Motor neuron (in vitro differentiated cells): ENCODE data around the gene PUS10. TPM values are rescaled to one million over a fixed set of nuclear protein-coding genes. Genes with fewer than 3 reads are reported as not detected.

Source experiments
- ATAC-seq, 8 experiments: fragments of 200-7000 bp; cut with Tn5 transposase; replicated peaks in 6 of 8; 2 replicates each; pipeline ENCODE4 v1.8.0; 2021; ENCODE audit warnings: mild to moderate bottlenecking in 8 of 8, moderate library complexity in 8 of 8
- H3K27ac ChIP-seq, 2 donors: fragments of 250-450 bp; sonication (Bioruptor Pico); 2 replicates each; pipeline ENCODE4 v1.9.0; 2021; ENCODE audit warnings: antibody characterized with exemption in 2 of 2, mild to moderate bottlenecking in 2 of 2, moderate library complexity in 1 of 2
- H3K4me1 ChIP-seq, 2 donors: fragments of 250-450 bp; sonication (Bioruptor Pico); replicated peaks in 1 of 2; 2 replicates each; pipeline ENCODE4 v1.6.1; 2021; ENCODE audit warnings: antibody characterized with exemption in 2 of 2, mild to moderate bottlenecking in 2 of 2, moderate library complexity in 1 of 2
- H3K4me3 ChIP-seq, 5 donors: fragments of 250-450 bp; sonication (Bioruptor Pico); 2 replicates each; pipeline ENCODE4 v1.9.0; 2021; ENCODE audit warnings: antibody characterized with exemption in 5 of 5, mild to moderate bottlenecking in 5 of 5, moderate library complexity in 4 of 5
- WGBS, 10 experiments: fragments of 450-650 bp; shearing (Covaris generic); methylation state at CpG; one replicate each; pipeline ENCODE4 v1.0.0; 2022; 5-methylcytosine and 5-hydroxymethylcytosine counted together
- in situ Hi-C, 9 experiments: fragments of 400-800 bp; cut with MboI; loops; one replicate each; pipeline ENCODE4 v1.15.0; 2021; ENCODE audit warnings: low sequenced_read_pairs in 9 of 9, low pct_unique_long_range_greater_than_20kb in 2 of 9; ENCODE audit not compliant: unreplicated experiment in 9 of 9
- total RNA-seq, 8 experiments: library from RNA; unstranded; fragments of 300-600 nt; gene quantifications; 2 replicates each; pipeline versions ENCODE4 v1.2.3 to v1.2.4, GENCODE V29; 2022

PUS10 gene
- total RNA-seq, 8 experiments from 2014 or later: 5.3 to 17.4 (median 8.8) TPM

- H3K27ac ChIP-seq: no peak overlapping the region
- no peaks in the 10 kb centered on the region for H3K4me1 ChIP-seq
- H3K4me3 ChIP-seq: no peak overlapping the region
- ATAC-seq: no peak
- in situ Hi-C loops: loop anchor here in 6 of 9 experiments (25.0 kb wide), 3 partner anchors 167 to 267 kb away; no protein-coding TSS in a partner anchor
- WGBS, 10 experiments: 50 to 90% (median 70%) methylated on average over 1 to 4 of the region's 4 CpGs; no CpG with 5 or more reads in 4 of the 10 experiments
Measured at GRCh38 chr2:60979231-60979630, 38.8 kb downstream of the PUS10 start.

GRCh38 chr2:60977562-60977895, 40.5 kb downstream of the PUS10 start:
- in situ Hi-C loops: loop anchor here in 6 of 9 experiments (25.0 kb wide), 3 partner anchors 165 to 265 kb away; no protein-coding TSS in a partner anchor
- no peak overlapping the region for H3K27ac ChIP-seq
- no peaks in the 10 kb centered on the region for H3K4me1 ChIP-seq
- 50 to 100% (median 100%) methylated on average over 1 of the region's 1 CpG; no CpG with 5 or more reads in 5 of the 10 experiments for WGBS, 10 experiments
- no peak for ATAC-seq
- H3K4me3 ChIP-seq: no peak overlapping the region

- 42 to 100% (median 71%) methylated on average over 1 to 5 of the region's 5 CpGs for WGBS, 10 experiments
- no peak for ATAC-seq
- Histone ChIP-seq H3K4me1 (no peaks in the 10 kb centered on the region), H3K27ac (no peak overlapping the region), H3K4me3 (no peak overlapping the region)
- in situ Hi-C loops: loop anchor here in 6 of 9 experiments (25.0 kb wide), 3 partner anchors 165 to 265 kb away; no protein-coding TSS in a partner anchor
Measured at GRCh38 chr2:60976875-60977561, 41.0 kb downstream of the PUS10 start.

- in situ Hi-C loops: loop anchor here in 6 of 9 experiments (25.0 kb wide), 3 partner anchors 164 to 264 kb away; no protein-coding TSS in a partner anchor
- no peak overlapping the region for H3K4me3 ChIP-seq
- no peak overlapping the region for H3K27ac ChIP-seq
- 57 to 100% (median 86%) methylated on average over 1 to 3 of the region's 3 CpGs; no CpG with 5 or more reads in 1 of the 10 experiments for WGBS, 10 experiments
- no peak for ATAC-seq
- H3K4me1 ChIP-seq: no peaks in the 10 kb centered on the region
Measured at GRCh38 chr2:60976256-60976850, 41.7 kb downstream of the PUS10 start.

- H3K27ac ChIP-seq: no peak overlapping the region
- in situ Hi-C loops: loop anchor here in 6 of 9 experiments (25.0 kb wide), 3 partner anchors 162 to 262 kb away; no protein-coding TSS in a partner anchor
- no peaks in the 10 kb centered on the region for H3K4me1 ChIP-seq
- H3K4me3 ChIP-seq: no peak overlapping the region
- WGBS, 10 experiments: 80 to 100% (median 90%) methylated on average over 1 to 9 of the region's 16 CpGs; no CpG with 5 or more reads in 4 of the 10 experiments
- ATAC-seq: no peak
Measured at GRCh38 chr2:60974652-60975051, 43.4 kb downstream of the PUS10 start.

GRCh38 chr2:60973705-60974104, 44.4 kb downstream of the PUS10 start:
- in situ Hi-C loops: no loop called here
- Histone ChIP-seq H3K27ac (no peak overlapping the region), H3K4me1 (no peaks in the 10 kb centered on the region), H3K4me3 (no peak overlapping the region)
- ATAC-seq: no peak
- WGBS, 10 experiments: 60 to 100% (median 81%) methylated on average over 1 to 3 of the region's 5 CpGs; no CpG with 5 or more reads in 4 of the 10 experiments

- Histone ChIP-seq H3K27ac (no peak overlapping the region), H3K4me3 (no peak overlapping the region), H3K4me1 (no peaks in the 10 kb centered on the region)
- WGBS, 10 experiments: 90 to 100% (median 95%) methylated on average over 1 to 6 of the region's 32 CpGs; no CpG with 5 or more reads in 6 of the 10 experiments
- no peak for ATAC-seq
- in situ Hi-C loops: no loop called here
Measured at GRCh38 chr2:60972889-60973656, 45.0 kb downstream of the PUS10 start.

- WGBS, 10 experiments: 40 to 100% (median 70%) methylated on average over 1 of the region's 1 CpG; no CpG with 5 or more reads in 1 of the 10 experiments
Measured at GRCh38 chr2:60966507-60967405, 51.3 kb downstream of the PUS10 start.

GRCh38 chr2:60965499-60965785, 52.6 kb downstream of the PUS10 start:
- Histone ChIP-seq H3K4me1 (no peaks in the 10 kb centered on the region), H3K27ac (no peak overlapping the region), H3K4me3 (no peak overlapping the region)
- in situ Hi-C loops: no loop called here
- ATAC-seq: no peak

More at GRCh38 chr2:60966507-60967405, 51.3 kb downstream of the PUS10 start:
- H3K4me1 ChIP-seq: no peaks in the 10 kb centered on the region
- in situ Hi-C loops: no loop called here
- ATAC-seq: no peak
- H3K4me3 ChIP-seq: no peak overlapping the region
- no peak overlapping the region for H3K27ac ChIP-seq

- ATAC-seq: no peak
- in situ Hi-C loops: no loop called here
- no peak overlapping the region for H3K4me3 ChIP-seq
- WGBS, 10 experiments: 62 to 100% (median 80%) methylated on average over 2 to 7 of the region's 7 CpGs
- no peaks in the 10 kb centered on the region for H3K4me1 ChIP-seq
- no peak overlapping the region for H3K27ac ChIP-seq
Measured at GRCh38 chr2:60964651-60965498, 53.2 kb downstream of the PUS10 start.

- no peak for ATAC-seq
- H3K4me1 ChIP-seq: no peaks in the 10 kb centered on the region
- in situ Hi-C loops: no loop called here
Measured at GRCh38 chr2:60963190-60963589, 54.9 kb downstream of the PUS10 start.

GRCh38 chr2:60962528-60962927, 55.5 kb downstream of the PUS10 start:
- Histone ChIP-seq H3K27ac (no peak overlapping the region), H3K4me1 (no peaks in the 10 kb centered on the region), H3K4me3 (no peak overlapping the region)
- 45 to 83% (median 70%) methylated on average over 2 of the region's 2 CpGs; no CpG with 5 or more reads in 2 of the 10 experiments for WGBS, 10 experiments
- no peak for ATAC-seq
- in situ Hi-C loops: no loop called here

More at GRCh38 chr2:60963190-60963589, 54.9 kb downstream of the PUS10 start:
- no peak overlapping the region for H3K4me3 ChIP-seq
- no peak overlapping the region for H3K27ac ChIP-seq
